ENCODE results near the gene TYW5. TPM values are rescaled to one million over a fixed set of nuclear protein-coding genes. Genes with fewer than 3 reads are reported as not detected.
A peak's percentile ranks its signal among the peaks of the same experiment; 100 is the strongest.

Gene TYW5, protein sequence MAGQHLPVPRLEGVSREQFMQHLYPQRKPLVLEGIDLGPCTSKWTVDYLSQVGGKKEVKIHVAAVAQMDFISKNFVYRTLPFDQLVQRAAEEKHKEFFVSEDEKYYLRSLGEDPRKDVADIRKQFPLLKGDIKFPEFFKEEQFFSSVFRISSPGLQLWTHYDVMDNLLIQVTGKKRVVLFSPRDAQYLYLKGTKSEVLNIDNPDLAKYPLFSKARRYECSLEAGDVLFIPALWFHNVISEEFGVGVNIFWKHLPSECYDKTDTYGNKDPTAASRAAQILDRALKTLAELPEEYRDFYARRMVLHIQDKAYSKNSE
- total RNA-seq (10.1 and 14.6 TPM in 2 replicates), polyA plus RNA-seq (5.0 and 5.3 TPM in 2 replicates)

DNA sequence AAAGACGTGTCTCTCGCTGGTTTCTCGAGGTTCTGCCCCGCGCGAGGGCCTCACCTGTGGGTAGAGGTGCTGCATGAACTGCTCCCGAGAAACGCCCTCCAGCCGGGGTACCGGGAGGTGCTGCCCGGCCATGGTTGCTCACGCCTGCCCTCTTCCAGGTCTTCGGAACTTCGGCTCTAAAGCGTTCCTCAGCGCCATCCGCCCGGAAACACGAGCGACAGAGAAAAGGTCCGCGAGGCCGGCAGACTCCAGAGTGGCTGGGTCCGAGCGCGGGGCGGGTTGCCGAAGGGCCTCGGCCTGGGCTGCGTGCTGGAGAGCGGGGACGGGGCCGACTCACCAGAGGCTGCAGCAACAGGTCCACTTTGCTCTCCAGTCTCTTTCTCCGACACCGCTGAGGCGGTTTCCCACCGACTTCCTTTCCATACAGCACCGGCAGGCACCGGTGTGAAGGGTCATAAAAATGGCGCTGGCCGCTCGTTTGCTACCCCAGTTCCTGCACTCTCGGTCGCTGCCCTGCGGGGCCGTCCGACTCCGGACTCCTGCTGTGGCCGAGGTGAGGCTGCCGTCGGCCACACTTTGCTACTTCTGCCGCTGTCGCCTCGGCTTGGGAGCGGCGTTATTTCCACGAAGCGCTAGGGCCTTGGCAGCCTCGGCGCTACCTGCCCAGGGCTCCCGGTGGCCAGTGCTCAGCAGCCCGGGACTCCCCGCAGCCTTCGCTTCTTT is at the start of gene TYW5, which contains the start of gene MAIP1:
TYW5 (minus strand) TSS at position 153 of the 723 bp plus-strand sequence; CDS start at position 132, 21 bp downstream.
MAIP1 (plus strand) TSS at position 244 of the 723 bp plus-strand sequence; CDS start at position 461, 217 bp downstream.
- WGBS (ENCODE audit: low lambda C conversion rate, missing lambda C conversion rate), result under 1% methylated on average over 62 of the region's 64 CpGs

DNA sequence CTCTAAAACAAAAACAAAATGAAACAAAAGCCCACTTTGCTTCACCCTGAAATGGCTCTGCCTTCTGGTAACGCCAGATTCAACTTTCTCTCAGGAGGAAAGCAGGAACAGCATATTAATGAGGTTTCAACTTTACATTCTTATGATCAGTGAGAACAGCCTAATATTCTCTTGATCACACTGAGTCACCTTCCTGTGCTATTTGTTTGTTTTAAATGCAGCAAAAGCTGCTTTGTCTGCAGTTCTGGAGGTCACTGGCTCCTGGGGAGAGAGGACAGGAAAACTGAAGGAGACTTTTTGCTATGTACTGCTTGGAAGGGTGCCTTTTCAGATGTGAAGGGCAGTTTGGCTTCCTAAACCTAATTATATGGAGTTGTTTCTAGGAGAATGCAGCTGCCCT is 48.2 kb upstream of the TYW5 start:
- no peak overlapping the region for H3K27ac ChIP-seq
- peaks cover 4% of the 10 kb centered on the region for H3K9me3 ChIP-seq (ENCODE audit: low read depth)
- no peaks in the 10 kb centered on the region for H3K79me2 ChIP-seq
- no peak for TF ChIP-seq EZH2phosphoT487 (IDR thresholded peaks at IDR 0.05; ENCODE audit: low read depth, severe bottlenecking, unreplicated experiment)
- no peak for DNase-seq (ENCODE audit: low spot score)
- H4K20me1 ChIP-seq (ENCODE audit: insufficient read depth, poor library complexity, severe bottlenecking), result no peaks in the 10 kb centered on the region
- no peak overlapping the region for H3K4me2 ChIP-seq
- H3K9me2 ChIP-seq (replicated peaks; ENCODE audit: insufficient read depth), result no peaks in the 10 kb centered on the region
- WGBS (ENCODE audit: low lambda C conversion rate, missing lambda C conversion rate), result 69% methylated on average over 1 of the region's 1 CpG
- no peaks in the 10 kb centered on the region for H3K4me1 ChIP-seq (ENCODE audit: insufficient read depth)
- H3K27me3 ChIP-seq, result no peaks in the 10 kb centered on the region
- no peak overlapping the region for H3K4me3 ChIP-seq
- no peak overlapping the region for H2AFZ ChIP-seq
- no peaks in the 10 kb centered on the region for H3K36me3 ChIP-seq (replicated peaks; ENCODE audit: insufficient read depth, low read depth)

More for the DNA sequence above, at the start of gene TYW5, which contains the start of gene MAIP1:
- no peaks in the 10 kb centered on the region for H4K20me1 ChIP-seq (ENCODE audit: insufficient read depth, poor library complexity, severe bottlenecking)
- no peaks in the 10 kb centered on the region for H3K9me3 ChIP-seq (ENCODE audit: low read depth)
- TF ChIP-seq EZH2phosphoT487 (IDR thresholded peaks at IDR 0.05; ENCODE audit: low read depth, severe bottlenecking, unreplicated experiment) (no peak), EZH2 (IDR thresholded peaks at IDR 0.05; ENCODE audit: borderline replicate concordance) (no peak)
- TF ChIP-seq, protein P1, sequence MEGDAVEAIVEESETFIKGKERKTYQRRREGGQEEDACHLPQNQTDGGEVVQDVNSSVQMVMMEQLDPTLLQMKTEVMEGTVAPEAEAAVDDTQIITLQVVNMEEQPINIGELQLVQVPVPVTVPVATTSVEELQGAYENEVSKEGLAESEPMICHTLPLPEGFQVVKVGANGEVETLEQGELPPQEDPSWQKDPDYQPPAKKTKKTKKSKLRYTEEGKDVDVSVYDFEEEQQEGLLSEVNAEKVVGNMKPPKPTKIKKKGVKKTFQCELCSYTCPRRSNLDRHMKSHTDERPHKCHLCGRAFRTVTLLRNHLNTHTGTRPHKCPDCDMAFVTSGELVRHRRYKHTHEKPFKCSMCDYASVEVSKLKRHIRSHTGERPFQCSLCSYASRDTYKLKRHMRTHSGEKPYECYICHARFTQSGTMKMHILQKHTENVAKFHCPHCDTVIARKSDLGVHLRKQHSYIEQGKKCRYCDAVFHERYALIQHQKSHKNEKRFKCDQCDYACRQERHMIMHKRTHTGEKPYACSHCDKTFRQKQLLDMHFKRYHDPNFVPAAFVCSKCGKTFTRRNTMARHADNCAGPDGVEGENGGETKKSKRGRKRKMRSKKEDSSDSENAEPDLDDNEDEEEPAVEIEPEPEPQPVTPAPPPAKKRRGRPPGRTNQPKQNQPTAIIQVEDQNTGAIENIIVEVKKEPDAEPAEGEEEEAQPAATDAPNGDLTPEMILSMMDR (IDR thresholded peaks at IDR 0.05; ENCODE audit: poor library complexity), result peak; percentile 15
- H2AFZ ChIP-seq, result peak within 1 kb of the TSS; percentile 80
- peak within 1 kb of the TSS; percentile 86 for H3K4me3 ChIP-seq
- H3K27me3 ChIP-seq, result no peaks in the 10 kb centered on the region
- peaks cover 70% of the 10 kb centered on the region for H3K79me2 ChIP-seq
- no peaks in the 10 kb centered on the region for H3K36me3 ChIP-seq (replicated peaks; ENCODE audit: insufficient read depth, low read depth)
- H3K27ac ChIP-seq, result peak within 1 kb of the TSS; percentile 98
- H3K9me2 ChIP-seq (replicated peaks; ENCODE audit: insufficient read depth), result no peaks in the 10 kb centered on the region
- H3K4me2 ChIP-seq, result peak within 1 kb of the TSS; percentile 87
- peaks cover 21% of the 10 kb centered on the region for H3K4me1 ChIP-seq (ENCODE audit: insufficient read depth)
- peak; percentile 90 for DNase-seq (ENCODE audit: low spot score)

DNA sequence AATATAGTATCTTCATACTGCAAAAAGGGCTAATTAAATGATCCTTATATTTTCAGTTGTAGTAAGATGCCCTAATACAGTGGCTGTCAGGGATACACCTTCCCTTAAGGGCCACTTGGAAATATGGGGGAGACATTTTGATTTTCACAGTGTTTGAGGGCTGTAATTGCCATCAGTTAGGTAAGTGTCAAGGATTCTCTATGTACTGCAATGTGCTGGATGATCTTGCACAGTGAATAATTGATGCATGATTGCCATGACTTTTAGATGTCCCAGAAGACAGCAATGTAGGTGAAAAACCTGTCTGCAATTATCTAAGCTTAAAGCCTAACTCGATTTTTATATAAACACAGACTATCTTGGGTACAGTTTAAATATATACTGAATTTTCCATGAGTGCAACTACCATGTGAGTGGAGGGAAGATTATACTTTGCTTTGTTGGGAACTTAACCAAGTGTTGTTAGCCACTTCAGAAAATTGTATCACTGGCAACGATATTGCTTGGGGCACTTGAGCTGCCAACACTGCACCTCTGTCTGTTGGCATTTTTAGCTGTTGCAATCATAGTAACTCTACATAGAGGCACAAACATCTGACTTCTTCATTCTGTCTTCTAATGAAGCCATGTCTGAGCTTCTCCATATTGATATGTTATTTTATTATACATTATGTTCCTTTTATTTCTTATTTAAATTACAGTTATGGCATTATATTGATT is 45.3 kb upstream of the TYW5 start:
- H2AFZ ChIP-seq, result no peak overlapping the region
- WGBS (ENCODE audit: low lambda C conversion rate, missing lambda C conversion rate), result 67% methylated on average over 2 of the region's 2 CpGs

More for the DNA sequence above, 45.3 kb upstream of the TYW5 start:
- no peaks in the 10 kb centered on the region for H3K27me3 ChIP-seq
- no peaks in the 10 kb centered on the region for H3K4me1 ChIP-seq (ENCODE audit: insufficient read depth)
- H3K36me3 ChIP-seq (replicated peaks; ENCODE audit: insufficient read depth, low read depth), result no peaks in the 10 kb centered on the region
- H3K9me2 ChIP-seq (replicated peaks; ENCODE audit: insufficient read depth), result no peaks in the 10 kb centered on the region
- no peak overlapping the region for H3K27ac ChIP-seq
- DNase-seq (ENCODE audit: low spot score), result no peak
- no peak overlapping the region for H3K4me2 ChIP-seq
- no peak for TF ChIP-seq EZH2phosphoT487 (IDR thresholded peaks at IDR 0.05; ENCODE audit: low read depth, severe bottlenecking, unreplicated experiment)
- TF ChIP-seq, protein P1 (IDR thresholded peaks at IDR 0.05; ENCODE audit: poor library complexity), result no peak
- TF ChIP-seq EZH2 (IDR thresholded peaks at IDR 0.05; ENCODE audit: borderline replicate concordance), result no peak
- no peak overlapping the region for H3K4me3 ChIP-seq
- H4K20me1 ChIP-seq (ENCODE audit: insufficient read depth, poor library complexity, severe bottlenecking), result no peaks in the 10 kb centered on the region
- no peaks in the 10 kb centered on the region for H3K79me2 ChIP-seq
- H3K9me3 ChIP-seq (ENCODE audit: low read depth), result peaks cover 3% of the 10 kb centered on the region
